Adrenal gland (tissue), 5 donors: ENCODE results near the gene GALNT9.

Experiments
- CTCF ChIP-seq, 6 experiments: fragments of 450-650 bp in 4 of 6; fragments of 200-600 bp in 2 of 6; sonication (generic) in 1 of 6; IDR thresholded peaks; 1 replicate in 5 of 6; 2 replicates in 1 of 6; pipeline versions ENCODE4 v1.5.1 to v1.8.0; 2016 to 2021; ENCODE audit warnings: antibody characterized with exemption in 6 of 6, mild to moderate bottlenecking in 2 of 6, moderate library complexity in 1 of 6
- POLR2A ChIP-seq, 2 donors: fragments of 450-650 bp; IDR thresholded peaks; one replicate each; pipeline ENCODE4 v1.6.1; 2017; ENCODE audit warnings: antibody characterized with exemption in 2 of 2, mild to moderate bottlenecking in 2 of 2, moderate library complexity in 1 of 2
- donor health status: DM: no; HTN: no; CAD: no.

DNA sequence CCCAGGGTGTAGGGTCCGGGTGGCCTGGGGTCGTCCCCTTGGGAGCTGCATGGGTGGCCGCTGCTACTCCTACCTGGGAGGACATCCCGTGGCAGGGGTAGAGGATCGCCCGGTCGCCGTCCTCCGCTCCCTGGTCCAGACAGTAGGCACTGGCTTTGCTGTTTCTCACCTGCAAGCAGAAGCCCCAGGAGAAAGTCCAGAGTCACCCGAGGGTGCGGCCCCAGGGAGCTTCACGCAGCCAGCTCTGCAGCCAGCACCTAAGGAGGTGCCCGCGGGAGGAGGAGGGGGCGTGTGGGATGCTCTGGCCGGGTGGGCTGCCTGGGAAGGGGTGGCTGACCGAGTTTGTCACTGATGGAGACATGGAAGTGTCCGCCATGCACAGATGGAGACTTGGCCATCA lies 130.3 kb downstream of the GALNT9 start:
- TF ChIP-seq CTCF (IDR thresholded peaks at IDR 0.05) (no peak), POLR2A (IDR thresholded peaks at IDR 0.05) (no peak)
